PC-3 (cell line): Measurements from ENCODE around the gene PSMD13. TPM values are rescaled to one million over a fixed set of nuclear protein-coding genes. Genes with fewer than 3 reads are reported as not detected.
A peak's percentile ranks its signal among the peaks of the same experiment; 100 is the strongest.

Experiments
- ATAC-seq: fragments of 200-7000 bp; cut with Tn5 transposase; 2 replicates; pipeline ENCODE4 v1.9.1; 2020; ENCODE audit warnings: mild to moderate bottlenecking, moderate library complexity
- BruUV-seq: library from RNA; stranded (reverse); fragments of 400-500 nt; replicated peaks from 2 replicates; lab custom pipeline; 2021; lab: Mats Ljungman, UMichigan
- CTCF ChIA-PET: fragments of 300-600 bp; sonication (Branson Sonifier 250); formaldehyde crosslinking; loops from one replicate; lab custom pipeline; 2022; ENCODE audit warnings: antibody characterized with exemption; lab: Charles Lee
- POLR2A ChIA-PET: fragments of 300-600 bp; sonication (Branson Sonifier 250); formaldehyde crosslinking; loops from one replicate; lab custom pipeline; 2022; ENCODE audit warnings: antibody characterized with exemption; ENCODE audit not compliant: unreplicated experiment; lab: Charles Lee
- DNase-seq: peaks from one replicate; pipeline ENCODE4 v3.0.0-alpha.2; 2015
- H2AFZ ChIP-seq: fragments of 300-600 bp; sonication (generic); 2 replicates; pipeline ENCODE4 v1.6.0; 2016; ENCODE audit warnings: antibody characterized with exemption, low read length
- H3F3A ChIP-seq: fragments of 300-600 bp; sonication (generic); one replicate; pipeline ENCODE4 v1.6.0; 2017; ENCODE audit warnings: antibody characterized with exemption, low read length, control low read depth, mild to moderate bottlenecking; ENCODE audit not compliant: unreplicated experiment
- H3K27ac ChIP-seq: fragments of 300-600 bp; sonication (generic); 2 replicates; pipeline ENCODE4 v1.5.1; 2016; ENCODE audit warnings: mild to moderate bottlenecking, low read length
- H3K27me3 ChIP-seq: fragments of 300-600 bp; sonication (generic); 2 replicates; pipeline ENCODE4 v1.6.1; 2016; ENCODE audit warnings: low read length, mixed read lengths
- H3K36me3 ChIP-seq: fragments of 300-600 bp; sonication (generic); 2 replicates; pipeline ENCODE4 v1.6.1; 2016; ENCODE audit warnings: low read depth, mixed run types, low read length, mixed read lengths
- H3K4me1 ChIP-seq: fragments of 300-600 bp; sonication (generic); 2 replicates; pipeline ENCODE4 v1.5.1; 2016; ENCODE audit warnings: low read length; ENCODE audit not compliant: insufficient read depth
- H3K4me2 ChIP-seq: fragments of 300-600 bp; sonication (generic); 2 replicates; pipeline ENCODE4 v1.6.0; 2016; ENCODE audit warnings: low read length
- H3K4me3 ChIP-seq: fragments of 300-600 bp; sonication (generic); 2 replicates; pipeline ENCODE4 v1.5.1; 2016; ENCODE audit warnings: mild to moderate bottlenecking, low read length, mixed read lengths
- H3K79me2 ChIP-seq: fragments of 300-600 bp; sonication (generic); 2 replicates; pipeline ENCODE4 v1.6.1; 2017; ENCODE audit warnings: low read length, mixed read lengths
- H3K9ac ChIP-seq: fragments of 300-600 bp; sonication (generic); 2 replicates; pipeline ENCODE4 v1.6.0; 2016; ENCODE audit warnings: mild to moderate bottlenecking, low read length
- H3K9me2 ChIP-seq: fragments of 300-600 bp; sonication (generic); replicated peaks from 2 replicates; pipeline ENCODE4 v1.6.1; 2016; ENCODE audit warnings: mixed run types, low read length, mixed read lengths
- H3K9me3 ChIP-seq: fragments of 300-600 bp; sonication (generic); 2 replicates; pipeline ENCODE4 v1.6.1; 2016; ENCODE audit warnings: low read length, mixed read lengths
- H4K20me1 ChIP-seq: fragments of 300-600 bp; sonication (generic); 2 replicates; pipeline ENCODE4 v1.6.1; 2016; ENCODE audit warnings: low read length, mixed read lengths
- CTCF ChIP-seq: fragments of 300-600 bp; sonication (generic); conservative IDR thresholded peaks from 2 replicates; pipeline ENCODE4 v1.5.1; 2017; ENCODE audit warnings: antibody characterized with exemption, low read depth, mild to moderate bottlenecking, low read length
- EZH2 ChIP-seq: fragments of 300-600 bp; sonication (generic); IDR thresholded peaks from one replicate; pipeline ENCODE4 v1.6.1; 2017; ENCODE audit warnings: antibody characterized with exemption, mild to moderate bottlenecking, low read length; ENCODE audit not compliant: unreplicated experiment
- EZH2phosphoT487 ChIP-seq: fragments of 300-600 bp; sonication (generic); IDR thresholded peaks from 2 replicates; pipeline ENCODE4 v1.6.1; 2018; ENCODE audit warnings: mild to moderate bottlenecking, antibody characterized with exemption, low read length, borderline replicate concordance
- intact Hi-C: fragments of 100-400 bp; cut with micrococcal nuclease; formaldehyde crosslinking; loops from 2 replicates; pipeline ENCODE4 v1.9.0; 2023
- total RNA-seq: library from RNA; depleted of rRNA; stranded (reverse); fragments of >200 nt; gene quantifications from 2 replicates; pipeline ENCODE4 v1.2.3, GENCODE V29; 2014

The PSMD13 gene
- total RNA-seq, 1 experiment from 2014 or later = 255 TPM

GRCh38 chr11:289712-290620 lies 53.2 kb downstream of the PSMD13 start:
- Histone ChIP-seq H3K9me2 (no peaks in the 10 kb centered on the region), H3K4me1 (no peaks in the 10 kb centered on the region), H3K9ac (no peak overlapping the region), H3K4me3 (no peak overlapping the region), H3K27me3 (no peaks in the 10 kb centered on the region), H3K79me2 (no peaks in the 10 kb centered on the region), H4K20me1 (no peaks in the 10 kb centered on the region), H3K9me3 (no peaks in the 10 kb centered on the region), H3F3A (no peaks in the 10 kb centered on the region), H3K36me3 (no peaks in the 10 kb centered on the region), H3K27ac (no peak overlapping the region), H2AFZ (no peak overlapping the region), H3K4me2 (peak overlapping the region; percentile 56)
- DNase-seq (no peak), ATAC-seq (no peak)
- intact Hi-C loops = no loop called here
- TSS peak; percentile 61 for BruUV-seq
- POLR2A ChIA-PET = no interaction called here
- TF ChIP-seq EZH2phosphoT487 (no peak), CTCF (no peak), EZH2 (no peak)
- CTCF ChIA-PET = no interaction called here

DNA sequence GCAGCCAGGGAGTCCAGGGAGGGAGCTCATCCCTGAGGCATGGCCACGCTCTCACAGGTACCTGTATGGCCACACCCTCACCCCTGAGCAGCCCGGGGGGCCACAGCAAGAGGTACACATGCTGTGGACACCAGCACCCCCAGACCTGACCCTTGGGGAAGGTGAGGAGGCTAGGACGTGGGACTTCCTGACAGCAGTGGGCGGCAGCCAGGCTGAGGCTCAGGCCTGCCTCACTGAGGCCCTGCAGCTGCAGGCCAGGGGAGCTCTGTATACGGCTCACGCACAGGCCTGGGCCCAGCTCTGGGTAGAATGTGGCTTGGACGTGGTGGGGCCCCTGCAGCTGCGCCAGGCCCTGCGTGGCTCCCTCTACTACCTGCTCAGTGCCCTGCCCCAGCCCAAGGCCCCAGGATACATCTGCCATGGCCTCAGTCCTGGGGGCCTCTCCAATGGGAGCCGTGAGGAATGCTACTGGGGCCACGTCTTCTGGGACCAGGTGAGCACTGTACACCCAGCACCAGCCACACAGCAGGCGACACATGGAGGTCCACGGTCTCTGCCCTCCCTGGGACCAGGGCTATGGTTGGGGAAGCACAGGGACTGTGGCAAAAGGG lies 54.0 kb downstream of the PSMD13 start:
- H2AFZ ChIP-seq = no peak overlapping the region
- no peak for ATAC-seq
- POLR2A ChIA-PET = no interaction called here
- no peaks in the 10 kb centered on the region for H4K20me1 ChIP-seq
- no peaks in the 10 kb centered on the region for H3K4me1 ChIP-seq
- H3K27me3 ChIP-seq = no peaks in the 10 kb centered on the region
- H3K36me3 ChIP-seq = no peaks in the 10 kb centered on the region
- H3K9me2 ChIP-seq = no peaks in the 10 kb centered on the region
- H3K4me2 ChIP-seq = no peak overlapping the region
- no peak overlapping the region for H3K27ac ChIP-seq
- H3K79me2 ChIP-seq = no peaks in the 10 kb centered on the region
- no TSS peak for BruUV-seq
- no peaks in the 10 kb centered on the region for H3K9me3 ChIP-seq
- no peak overlapping the region for H3K9ac ChIP-seq
- DNase-seq = no peak
- intact Hi-C loops = no loop called here
- TF ChIP-seq CTCF = no peak
- no peak for TF ChIP-seq EZH2phosphoT487
- no peak for TF ChIP-seq EZH2
- no peaks in the 10 kb centered on the region for H3F3A ChIP-seq
- CTCF ChIA-PET = no interaction called here
- H3K4me3 ChIP-seq = no peak overlapping the region
